Measurements from ENCODE around the gene TMEM242. TPM values are rescaled to one million over a fixed set of nuclear protein-coding genes. Genes with fewer than 3 reads are reported as not detected.
A peak's percentile ranks its signal among the peaks of the same experiment; 100 is the strongest.

Gene TMEM242
- total RNA-seq, 1 donor from 2014 or later: 9.7 TPM

DNA sequence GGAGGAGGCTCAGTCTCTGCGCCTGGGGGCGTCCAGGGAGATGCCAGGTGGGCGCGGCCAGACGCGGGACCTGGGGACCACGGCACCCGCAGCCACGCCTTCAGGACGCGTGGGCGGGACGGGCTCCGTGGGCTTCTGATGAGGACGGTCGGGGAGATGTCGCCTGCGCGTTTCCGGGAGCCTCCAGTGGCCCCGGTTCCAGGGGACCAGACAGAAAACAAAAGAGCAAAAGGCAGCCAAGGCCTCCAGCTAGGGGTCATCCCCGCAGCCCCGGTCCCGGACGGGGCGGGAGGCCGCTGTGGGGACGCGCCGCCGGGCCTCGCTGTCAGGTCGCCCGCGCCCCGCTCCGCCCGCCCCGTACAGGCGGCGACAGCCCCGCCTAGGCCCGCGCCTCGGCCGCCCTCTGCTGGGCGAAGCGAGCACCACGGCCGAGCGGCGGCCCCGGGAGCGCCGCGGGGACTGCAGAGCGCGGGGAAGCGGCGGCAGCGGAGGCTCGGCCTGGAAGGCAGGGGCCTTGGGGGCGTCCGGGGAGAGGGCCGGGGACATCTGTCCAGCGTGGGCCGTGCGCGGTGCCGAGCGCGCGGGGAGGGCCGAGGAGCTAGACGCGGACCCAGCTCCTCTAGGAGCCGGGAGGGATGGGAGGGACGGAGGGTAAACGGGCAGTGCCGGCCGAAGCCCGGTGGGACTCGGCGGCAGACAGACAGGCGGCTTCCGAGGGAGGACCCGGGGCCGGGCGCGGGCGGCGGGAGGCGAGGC is 48.7 kb downstream of the TMEM242 start:
- peak overlapping the region; percentile 74 for H3K4me3 Mint-ChIP-seq (ENCODE audit: unreplicated experiment)
- no peaks in the 10 kb centered on the region for H3K27me3 Mint-ChIP-seq (ENCODE audit: low read depth)
- H3K27ac Mint-ChIP-seq (ENCODE audit: unreplicated experiment): peak overlapping the region; percentile 69
- H3K36me3 Mint-ChIP-seq (ENCODE audit: low read depth): no peaks in the 10 kb centered on the region
- H3K4me1 Mint-ChIP-seq (ENCODE audit: low read depth): peaks cover 10% of the 10 kb centered on the region
- DNase-seq (ENCODE audit: low spot score): no peak
- TF ChIP-seq, protein P1, sequence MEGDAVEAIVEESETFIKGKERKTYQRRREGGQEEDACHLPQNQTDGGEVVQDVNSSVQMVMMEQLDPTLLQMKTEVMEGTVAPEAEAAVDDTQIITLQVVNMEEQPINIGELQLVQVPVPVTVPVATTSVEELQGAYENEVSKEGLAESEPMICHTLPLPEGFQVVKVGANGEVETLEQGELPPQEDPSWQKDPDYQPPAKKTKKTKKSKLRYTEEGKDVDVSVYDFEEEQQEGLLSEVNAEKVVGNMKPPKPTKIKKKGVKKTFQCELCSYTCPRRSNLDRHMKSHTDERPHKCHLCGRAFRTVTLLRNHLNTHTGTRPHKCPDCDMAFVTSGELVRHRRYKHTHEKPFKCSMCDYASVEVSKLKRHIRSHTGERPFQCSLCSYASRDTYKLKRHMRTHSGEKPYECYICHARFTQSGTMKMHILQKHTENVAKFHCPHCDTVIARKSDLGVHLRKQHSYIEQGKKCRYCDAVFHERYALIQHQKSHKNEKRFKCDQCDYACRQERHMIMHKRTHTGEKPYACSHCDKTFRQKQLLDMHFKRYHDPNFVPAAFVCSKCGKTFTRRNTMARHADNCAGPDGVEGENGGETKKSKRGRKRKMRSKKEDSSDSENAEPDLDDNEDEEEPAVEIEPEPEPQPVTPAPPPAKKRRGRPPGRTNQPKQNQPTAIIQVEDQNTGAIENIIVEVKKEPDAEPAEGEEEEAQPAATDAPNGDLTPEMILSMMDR (IDR thresholded peaks at IDR 0.05): peak; percentile 89
- no peaks in the 10 kb centered on the region for H3K9me3 Mint-ChIP-seq (ENCODE audit: low read depth)

DNA sequence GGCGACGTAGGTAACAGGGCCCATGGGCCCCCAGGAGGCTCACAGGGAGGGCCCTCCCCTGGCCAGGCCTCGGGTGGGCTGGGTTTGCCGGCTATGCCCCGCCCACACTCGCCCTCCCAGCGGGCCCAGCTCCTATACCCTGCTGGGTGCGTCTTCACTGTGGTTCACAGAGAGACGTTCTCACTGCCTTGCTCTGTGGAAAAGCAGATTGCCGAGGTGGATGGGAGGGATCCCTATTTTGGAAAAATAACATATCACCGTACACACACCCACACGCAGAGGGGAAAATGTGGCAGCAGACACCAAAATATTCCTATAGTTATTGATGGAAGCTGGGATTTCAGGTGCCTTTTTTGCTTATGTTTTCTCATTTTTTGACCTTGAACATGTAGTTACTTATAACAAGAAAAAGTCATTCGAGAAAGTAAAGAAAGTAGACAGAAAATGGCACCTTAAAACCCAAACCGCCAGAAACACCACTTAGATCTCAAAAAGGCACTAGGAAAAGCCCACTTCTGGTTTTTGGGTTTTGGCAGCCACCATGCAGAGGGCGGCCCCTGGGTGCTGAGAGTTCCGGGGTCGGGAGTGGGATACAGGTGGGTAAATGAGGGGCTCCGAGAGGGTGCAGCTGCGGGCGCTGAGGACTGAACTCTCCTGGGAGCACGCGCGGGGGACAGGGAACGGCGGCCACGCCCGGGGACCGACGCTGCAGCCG is 49.4 kb downstream of the TMEM242 start:
- Mint-ChIP-seq H3K4me3 (ENCODE audit: unreplicated experiment) (peak overlapping the region; percentile 74), H3K9me3 (ENCODE audit: low read depth) (no peaks in the 10 kb centered on the region), H3K4me1 (ENCODE audit: low read depth) (peaks cover 18% of the 10 kb centered on the region), H3K36me3 (ENCODE audit: low read depth) (no peaks in the 10 kb centered on the region), H3K27me3 (ENCODE audit: low read depth) (no peaks in the 10 kb centered on the region), H3K27ac (ENCODE audit: unreplicated experiment) (peak overlapping the region; percentile 49)
- peak; percentile 87 for DNase-seq (ENCODE audit: low spot score)
- TF ChIP-seq, protein P1 (IDR thresholded peaks at IDR 0.05): no peak

DNA sequence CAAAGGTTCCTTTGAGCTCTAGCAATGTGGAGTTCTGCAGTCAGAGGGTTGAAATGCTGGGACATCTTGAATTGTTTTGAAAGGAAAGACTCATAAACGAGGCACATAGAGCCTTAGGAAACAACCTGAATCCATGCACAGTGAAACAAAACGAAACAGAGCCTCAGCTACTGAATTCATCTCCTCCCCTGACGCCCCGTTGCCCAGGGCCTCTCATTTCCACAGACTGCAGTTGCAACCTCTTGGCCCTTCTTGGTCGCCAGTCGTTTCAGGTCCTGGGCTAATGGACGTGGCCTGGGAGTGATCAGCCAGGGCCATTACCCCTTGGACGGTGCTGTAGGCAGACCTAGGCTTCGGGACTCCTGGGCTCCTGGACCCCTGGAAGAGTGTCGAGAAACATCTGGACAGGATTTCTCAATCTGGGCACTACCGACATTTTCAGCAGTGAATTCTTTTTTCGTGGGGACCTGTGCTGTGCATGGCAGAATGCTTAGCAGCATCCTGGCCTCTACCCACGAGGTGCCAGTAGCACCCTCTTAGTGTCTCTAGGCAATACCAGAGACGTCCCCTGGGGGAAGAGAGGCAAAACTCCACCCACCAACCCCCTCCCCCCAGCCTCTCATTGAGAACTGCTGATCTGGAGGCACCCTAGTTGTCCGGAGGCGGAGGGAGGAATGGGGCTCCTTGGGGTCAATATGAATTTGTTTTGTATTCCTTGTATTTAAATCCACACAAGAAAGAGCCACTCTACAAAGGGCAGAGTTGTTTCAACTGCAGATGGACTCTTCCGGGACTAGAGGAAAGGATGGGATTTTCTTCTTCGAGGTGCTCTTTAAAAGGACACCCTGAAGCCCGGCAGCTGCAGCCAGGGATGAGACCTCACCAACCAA is 50.2 kb downstream of the TMEM242 start:
- DNase-seq (ENCODE audit: low spot score): peak; percentile 62

DNA sequence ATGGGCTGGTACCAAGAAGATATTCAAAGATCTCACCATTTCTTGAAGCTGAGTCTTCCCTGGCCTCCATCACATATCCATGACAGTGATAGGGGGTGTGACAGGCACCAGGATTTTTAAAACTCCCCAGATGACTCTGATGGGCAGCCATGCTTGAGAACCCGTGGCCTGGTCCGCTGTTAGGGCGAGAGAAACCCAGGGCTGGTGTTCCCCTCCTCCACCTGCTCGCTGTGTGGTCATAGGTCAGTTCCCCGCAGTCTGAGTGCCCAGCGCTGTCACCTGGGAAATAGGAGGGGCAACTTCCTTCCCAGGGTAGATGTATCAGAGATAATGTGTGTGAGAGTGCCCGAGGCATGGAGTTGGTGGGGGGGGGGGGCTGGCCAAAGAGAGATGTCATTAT is 50.9 kb downstream of the TMEM242 start:
- TF ChIP-seq, protein P1 (IDR thresholded peaks at IDR 0.05): no peak
- no peaks in the 10 kb centered on the region for H3K9me3 Mint-ChIP-seq (ENCODE audit: low read depth)
- peaks cover 22% of the 10 kb centered on the region for H3K4me1 Mint-ChIP-seq (ENCODE audit: low read depth)
- H3K27ac Mint-ChIP-seq (ENCODE audit: unreplicated experiment): no peak overlapping the region
- H3K27me3 Mint-ChIP-seq (ENCODE audit: low read depth): no peaks in the 10 kb centered on the region
- peak; percentile 37 for DNase-seq (ENCODE audit: low spot score)
- H3K36me3 Mint-ChIP-seq (ENCODE audit: low read depth): no peaks in the 10 kb centered on the region
- no peak overlapping the region for H3K4me3 Mint-ChIP-seq (ENCODE audit: unreplicated experiment)

More for the DNA sequence above, 50.2 kb downstream of the TMEM242 start:
- no peak overlapping the region for H3K4me3 Mint-ChIP-seq (ENCODE audit: unreplicated experiment)
- H3K27ac Mint-ChIP-seq (ENCODE audit: unreplicated experiment): no peak overlapping the region
- H3K4me1 Mint-ChIP-seq (ENCODE audit: low read depth): peaks cover 22% of the 10 kb centered on the region
- no peaks in the 10 kb centered on the region for H3K9me3 Mint-ChIP-seq (ENCODE audit: low read depth)
- TF ChIP-seq, protein P1 (IDR thresholded peaks at IDR 0.05): no peak
- no peaks in the 10 kb centered on the region for H3K27me3 Mint-ChIP-seq (ENCODE audit: low read depth)
- no peaks in the 10 kb centered on the region for H3K36me3 Mint-ChIP-seq (ENCODE audit: low read depth)

DNA sequence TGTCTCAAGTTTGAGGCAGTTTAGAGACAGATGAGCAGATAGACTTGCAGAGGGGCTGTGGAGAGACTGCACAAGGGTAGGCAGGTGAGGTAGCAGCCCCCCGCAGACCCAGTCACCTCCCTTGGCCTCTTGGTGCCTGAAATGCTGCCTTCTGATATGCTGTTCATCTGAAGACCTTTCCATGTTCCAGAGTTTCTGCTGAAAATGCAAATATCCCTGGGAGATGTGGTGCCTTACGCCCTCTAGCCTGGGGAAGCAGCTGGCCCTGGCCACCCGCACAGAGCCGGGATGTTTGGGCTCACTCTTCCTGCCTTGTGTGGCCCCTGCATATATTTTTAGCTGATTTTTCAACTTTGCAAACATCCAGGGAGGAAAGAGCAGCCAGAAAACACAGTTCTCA is 51.4 kb downstream of the TMEM242 start:
- Mint-ChIP-seq H3K36me3 (ENCODE audit: low read depth) (no peaks in the 10 kb centered on the region), H3K9me3 (ENCODE audit: low read depth) (no peaks in the 10 kb centered on the region), H3K27ac (ENCODE audit: unreplicated experiment) (no peak overlapping the region), H3K27me3 (ENCODE audit: low read depth) (no peaks in the 10 kb centered on the region), H3K4me3 (ENCODE audit: unreplicated experiment) (no peak overlapping the region), H3K4me1 (ENCODE audit: low read depth) (peaks cover 22% of the 10 kb centered on the region)
- no peak for DNase-seq (ENCODE audit: low spot score)
- TF ChIP-seq, protein P1 (IDR thresholded peaks at IDR 0.05): no peak
